GM19023 (cell line): ENCODE measurements around the gene SH3GL3.

ENCODE experiments used
- ATAC-seq: cut with Tn5 transposase; IDR thresholded peaks from one replicate; pipeline ENCODE4 v1.9.1; 2021; ENCODE audit warnings: mild to moderate bottlenecking, moderate library complexity; ENCODE audit not compliant: unreplicated experiment

Gene SH3GL3

GRCh38 chr15:83446904-83447709 lies at the start of gene SH3GL3:
Gene SH3GL3, plus strand, starts transcription at chr15:83447341. Its CDS starts 193 bp downstream, at chr15:83447534.
- ATAC-seq, result no peak

- no peak for ATAC-seq
Observed at GRCh38 chr15:83398626-83399025, 48.5 kb upstream of the SH3GL3 start.

GRCh38 chr15:83404121-83404520 lies 43.0 kb upstream of the SH3GL3 start:
- ATAC-seq, result no peak

- no peak for ATAC-seq
Observed at GRCh38 chr15:83410532-83410931, 36.6 kb upstream of the SH3GL3 start.

- no peak for ATAC-seq
Observed at GRCh38 chr15:83413054-83413719, 34.0 kb upstream of the SH3GL3 start.

- ATAC-seq, result no peak
Observed at GRCh38 chr15:83422081-83422480, 25.1 kb upstream of the SH3GL3 start.

GRCh38 chr15:83422541-83422940 lies 24.6 kb upstream of the SH3GL3 start:
- ATAC-seq, result no peak

GRCh38 chr15:83424101-83424500 lies 23.0 kb upstream of the SH3GL3 start:
- no peak for ATAC-seq

GRCh38 chr15:83430441-83430840 lies 16.7 kb upstream of the SH3GL3 start:
- no peak for ATAC-seq

- ATAC-seq, result no peak
Observed at GRCh38 chr15:83431521-83431920, 15.6 kb upstream of the SH3GL3 start.

- no peak for ATAC-seq
Observed at GRCh38 chr15:83435202-83435601, 11.9 kb upstream of the SH3GL3 start.

GRCh38 chr15:83435782-83436181 lies 11.4 kb upstream of the SH3GL3 start:
- no peak for ATAC-seq

GRCh38 chr15:83436513-83437158 lies 10.5 kb upstream of the SH3GL3 start:
- ATAC-seq, result no peak

- ATAC-seq, result no peak
Observed at GRCh38 chr15:83443076-83443847, 3.9 kb upstream of the SH3GL3 start.

GRCh38 chr15:83444936-83445335 lies 2.2 kb upstream of the SH3GL3 start:
- no peak for ATAC-seq

- ATAC-seq, result no peak
Observed at GRCh38 chr15:83445643-83446042, 1.5 kb upstream of the SH3GL3 start.

- ATAC-seq, result no peak
Observed at GRCh38 chr15:83446417-83446816, 724 bp upstream of the SH3GL3 start.

GRCh38 chr15:83449250-83449671 lies 2.1 kb downstream of the SH3GL3 start:
- no peak for ATAC-seq

- no peak for ATAC-seq
Observed at GRCh38 chr15:83449937-83450506, 2.9 kb downstream of the SH3GL3 start.

- ATAC-seq, result no peak
Observed at GRCh38 chr15:83457149-83457548, 10.0 kb downstream of the SH3GL3 start.

- no peak for ATAC-seq
Observed at GRCh38 chr15:83458381-83458780, 11.2 kb downstream of the SH3GL3 start.
